ENCODE measurements around the gene CRTC1.

CRTC1 gene

GRCh38 chr19:18751571-18751970, 68.1 kb downstream of the CRTC1 start:
- DNase-seq: no peak

- no peak for DNase-seq
Measured at GRCh38 chr19:18754501-18754900, 71.0 kb downstream of the CRTC1 start.

GRCh38 chr19:18756896-18757295, 73.4 kb downstream of the CRTC1 start:
- DNase-seq: no peak

- no peak for DNase-seq
Measured at GRCh38 chr19:18759304-18759994, 76.0 kb downstream of the CRTC1 start.

- no peak for DNase-seq
Measured at GRCh38 chr19:18759995-18760426, 76.5 kb downstream of the CRTC1 start.

- DNase-seq: no peak
Measured at GRCh38 chr19:18760440-18761383, 77.2 kb downstream of the CRTC1 start.

GRCh38 chr19:18761531-18762110, 78.1 kb downstream of the CRTC1 start:
- no peak for DNase-seq

- DNase-seq: no peak
Measured at GRCh38 chr19:18762125-18763023, 78.9 kb downstream of the CRTC1 start.

- DNase-seq: no peak
Measured at GRCh38 chr19:18763674-18764590, 80.5 kb downstream of the CRTC1 start.

- no peak for DNase-seq
Measured at GRCh38 chr19:18764591-18765051, 81.1 kb downstream of the CRTC1 start.

GRCh38 chr19:18765224-18765623, 81.7 kb downstream of the CRTC1 start:
- DNase-seq: no peak

- no peak for DNase-seq
Measured at GRCh38 chr19:18768046-18768771, 84.7 kb downstream of the CRTC1 start.

GRCh38 chr19:18768997-18769891, 85.8 kb downstream of the CRTC1 start:
- DNase-seq: no peak

- no peak for DNase-seq
Measured at GRCh38 chr19:18769989-18770528, 86.6 kb downstream of the CRTC1 start.

- no peak for DNase-seq
Measured at GRCh38 chr19:18770663-18771327, 87.3 kb downstream of the CRTC1 start.

GRCh38 chr19:18771328-18772242, 88.1 kb downstream of the CRTC1 start:
- DNase-seq: no peak
